HCT116 (cell line): ENCODE results near the gene PRDM1. TPM values are rescaled to one million over a fixed set of nuclear protein-coding genes. Genes with fewer than 3 reads are reported as not detected.

Source experiments
- ATAC-seq: fragments of 200-7000 bp; cut with Tn5 transposase; 2 replicates; pipeline ENCODE4 v1.9.1; 2020; ENCODE audit warnings: mild to moderate bottlenecking, moderate library complexity
- BruUV-seq: library from RNA; stranded (reverse); fragments of 400-500 nt; replicated peaks from 2 replicates; lab custom pipeline; 2021; lab: Mats Ljungman, UMichigan
- CTCF ChIA-PET: fragments of 300-600 bp; sonication (Branson Sonifier 250); formaldehyde crosslinking; loops from one replicate; lab custom pipeline; 2021; ENCODE audit warnings: antibody characterized with exemption; lab: Charles Lee
- POLR2A ChIA-PET: fragments of 300-600, 350-600 bp; sonication (Branson Sonifier 250); formaldehyde crosslinking; loops from one replicate; lab custom pipeline; 2021; ENCODE audit warnings: antibody characterized with exemption; lab: Charles Lee
- RAD21 ChIA-PET, 2 experiments: fragments of 300-600 bp; sonication (Branson Sonifier 250); formaldehyde crosslinking; loops; one replicate each; lab custom pipeline; 2023; ENCODE audit warnings: low total read pairs in 2 of 2; ENCODE audit not compliant: uncharacterized antibody in 2 of 2, unreplicated experiment in 2 of 2, low non-redundant PET in 1 of 2; lab: Charles Lee
- DNase-seq: peaks from one replicate; pipeline ENCODE4 v3.0.0-alpha.2; 2010; ENCODE audit warnings: low read depth, low spot score
- H2AFZ ChIP-seq: fragments of 200-600 bp; shearing (Covaris generic), sonication (generic); 2 replicates; pipeline ENCODE4 v1.6.1; 2017; ENCODE audit warnings: low read depth, mixed run types, mixed read lengths, antibody characterized with exemption, low read length; ENCODE audit not compliant: poor library complexity, severe bottlenecking
- H3K27ac ChIP-seq: 2 replicates; pipeline ENCODE4 v1.5.1; 2012; ENCODE audit warnings: low read depth, low read length
- H3K27me3 ChIP-seq: fragments of 200-600 bp; sonication (generic); 2 replicates; pipeline ENCODE4 v1.6.1; 2016; ENCODE audit warnings: mixed run types, low read length, mixed read lengths; ENCODE audit not compliant: insufficient read depth
- H3K36me3 ChIP-seq, 2 experiments: fragments of 200-500 bp in 1 of 2; fragments of 200-600 bp in 1 of 2; sonication (Bioruptor generic) in 1 of 2; sonication (generic) in 1 of 2; 2 replicates each; pipeline versions ENCODE4 v1.5.1 to v1.6.1; 2014 to 2016; ENCODE audit warnings: low read length in 2 of 2, inconsistent platforms in 1 of 2, mixed read lengths in 1 of 2, mixed run types in 1 of 2; ENCODE audit not compliant: insufficient read depth in 2 of 2, control insufficient read depth in 1 of 2
- H3K4me1 ChIP-seq, 2 experiments: fragments of 200-600 bp in 1 of 2; sonication (generic) in 1 of 2; 2 replicates each; pipeline versions ENCODE4 v1.5.1 to v1.6.1; 2012 to 2017; ENCODE audit warnings: low read length in 2 of 2, inconsistent platforms in 1 of 2, mild to moderate bottlenecking in 1 of 2, mixed read lengths in 1 of 2, mixed run types in 1 of 2, moderate library complexity in 1 of 2; ENCODE audit not compliant: insufficient read depth in 2 of 2, control insufficient read depth in 1 of 2
- H3K4me2 ChIP-seq: fragments of 200-600 bp; sonication (generic); 2 replicates; pipeline ENCODE4 v1.6.1; 2017; ENCODE audit warnings: mixed run types, low read length, mixed read lengths
- H3K4me3 ChIP-seq, 2 experiments: fragments of 200-600 bp in 1 of 2; sonication (generic) in 1 of 2; replicated peaks in 1 of 2; 2 replicates each; pipeline ENCODE4 v1.5.1; 2011 to 2016; ENCODE audit warnings: low read length in 2 of 2, control low read depth in 1 of 2, low read depth in 1 of 2, mild to moderate bottlenecking in 1 of 2, mixed read lengths in 1 of 2, mixed run types in 1 of 2
- H3K79me2 ChIP-seq: fragments of 200-600 bp; sonication (generic); 2 replicates; pipeline ENCODE4 v1.6.1; 2017; ENCODE audit warnings: mild to moderate bottlenecking, mixed run types, low read length, moderate library complexity, mixed read lengths; ENCODE audit not compliant: insufficient read depth
- H3K9ac ChIP-seq: fragments of 200-600 bp; sonication (generic); 2 replicates; pipeline ENCODE4 v1.6.1; 2016; ENCODE audit warnings: low read length, mixed read lengths
- H3K9me2 ChIP-seq: fragments of 200-600 bp; sonication (generic), shearing (Covaris generic); 2 replicates; pipeline ENCODE4 v1.6.1; 2017; ENCODE audit warnings: mixed run types, mild to moderate bottlenecking, moderate library complexity; ENCODE audit not compliant: insufficient read depth
- H3K9me3 ChIP-seq, 2 experiments: fragments of 200-500 bp in 1 of 2; fragments of 200-600 bp in 1 of 2; sonication (Bioruptor generic) in 1 of 2; sonication (generic) in 1 of 2; 2 replicates each; pipeline ENCODE4 v1.6.1; 2014 to 2017; ENCODE audit warnings: low read length in 2 of 2, mixed read lengths in 2 of 2, inconsistent platforms in 1 of 2, low read depth in 1 of 2, mild to moderate bottlenecking in 1 of 2, mixed run types in 1 of 2, moderate library complexity in 1 of 2; ENCODE audit not compliant: control insufficient read depth in 1 of 2, insufficient read depth in 1 of 2
- H4K20me1 ChIP-seq: fragments of 200-600 bp; sonication (generic), shearing (Covaris generic); 2 replicates; pipeline ENCODE4 v1.6.1; 2017; ENCODE audit warnings: mixed run types, mild to moderate bottlenecking, moderate library complexity; ENCODE audit not compliant: insufficient read depth
- ATF3 ChIP-seq: IDR thresholded peaks from 2 replicates; pipeline ENCODE4 v1.6.1; 2012
- CBX3 ChIP-seq: IDR thresholded peaks from 2 replicates; pipeline ENCODE4 v1.6.1; 2012; ENCODE audit warnings: low read depth
- CTCF ChIP-seq, 3 experiments: fragments of 200-600 bp in 1 of 3; sonication (generic) in 1 of 3; IDR thresholded peaks in 2 of 3; conservative IDR thresholded peaks in 1 of 3; 2 replicates each; pipeline ENCODE4 v1.5.1; 2012 to 2017; ENCODE audit warnings: low read depth in 2 of 3, low read length in 2 of 3, antibody characterized with exemption in 1 of 3, borderline replicate concordance in 1 of 3, control low read depth in 1 of 3, mild to moderate bottlenecking in 1 of 3, mixed read lengths in 1 of 3, mixed run types in 1 of 3, moderate library complexity in 1 of 3; ENCODE audit not compliant: insufficient read depth in 1 of 3
- EGR1 ChIP-seq: IDR thresholded peaks from 2 replicates; pipeline ENCODE4 v1.6.1; 2012; ENCODE audit warnings: low read depth
- ELF1 ChIP-seq: IDR thresholded peaks from 2 replicates; pipeline ENCODE4 v1.6.1; 2012; ENCODE audit warnings: low read depth, borderline replicate concordance
- EZH2 ChIP-seq: fragments of 200-600 bp; sonication (generic); IDR thresholded peaks from 2 replicates; pipeline ENCODE4 v1.6.1; 2017; ENCODE audit warnings: antibody characterized with exemption, mixed run types
- EZH2phosphoT487 ChIP-seq: fragments of 200-600 bp; IDR thresholded peaks from 2 replicates; pipeline ENCODE4 v1.6.1; 2018; ENCODE audit warnings: antibody characterized with exemption, borderline replicate concordance
- FOSL1 ChIP-seq: IDR thresholded peaks from 2 replicates; pipeline ENCODE4 v1.6.1; 2012; ENCODE audit warnings: low read depth
- MAX ChIP-seq: IDR thresholded peaks from 2 replicates; pipeline ENCODE4 v1.6.1; 2012
- POLR2A ChIP-seq: IDR thresholded peaks from 2 replicates; pipeline ENCODE4 v1.7.0; 2011; ENCODE audit warnings: borderline replicate concordance; ENCODE audit not compliant: insufficient read depth, insufficient read length; ENCODE audit errors: extremely low read depth
- POLR2AphosphoS5 ChIP-seq: IDR thresholded peaks from 2 replicates; pipeline ENCODE4 v1.6.1; 2011; ENCODE audit warnings: mild to moderate bottlenecking, low read depth, low read length, moderate library complexity
- RAD21 ChIP-seq: IDR thresholded peaks from 2 replicates; pipeline ENCODE4 v1.6.1; 2012; ENCODE audit warnings: low read depth, mild to moderate bottlenecking
- REST ChIP-seq: IDR thresholded peaks from 2 replicates; pipeline ENCODE4 v1.6.1; 2012; ENCODE audit warnings: low read depth
- SIN3A ChIP-seq: IDR thresholded peaks from 2 replicates; pipeline ENCODE4 v1.6.1; 2012; ENCODE audit warnings: low read depth
- SRF ChIP-seq: IDR thresholded peaks from 2 replicates; pipeline ENCODE4 v1.6.1; 2012; ENCODE audit warnings: low read depth
- TCF7L2 ChIP-seq: IDR thresholded peaks from 2 replicates; pipeline ENCODE4 v1.7.0; 2011; ENCODE audit warnings: borderline replicate concordance, inconsistent platforms; ENCODE audit not compliant: insufficient read depth, insufficient read length; ENCODE audit errors: extremely low read depth
- YY1 ChIP-seq: IDR thresholded peaks from 2 replicates; pipeline ENCODE4 v1.6.1; 2011; ENCODE audit warnings: low read length, low read depth, moderate library complexity, mild to moderate bottlenecking; ENCODE audit not compliant: insufficient replicate concordance; ENCODE audit errors: extremely low read depth
- ZBTB33 ChIP-seq: IDR thresholded peaks from 2 replicates; pipeline ENCODE4 v1.6.1; 2011; ENCODE audit warnings: mild to moderate bottlenecking, low read length, moderate library complexity; ENCODE audit not compliant: insufficient replicate concordance; ENCODE audit errors: extremely low read depth
- ZFX ChIP-seq: fragments of 450-650 bp; IDR thresholded peaks from 2 replicates; pipeline ENCODE4 v1.6.1; 2017
- intact Hi-C: fragments of 100-400 bp; cut with micrococcal nuclease; formaldehyde crosslinking; loops from 2 replicates; pipeline ENCODE4 v1.10.0; 2022
- total RNA-seq: library from RNA; stranded (reverse); gene quantifications from one replicate; pipeline ENCODE4 v1.2.1, GENCODE V29; 2021; ENCODE audit not compliant: unreplicated experiment

PRDM1 gene
- total RNA-seq, 1 experiment from 2014 or later = 3.4 TPM

- TF ChIP-seq ATF3 (no peak), ZBTB33 (no peak), TCF7L2 (no peak), POLR2A (no peak), FOSL1 (no peak), ZFX (no peak), EGR1 (no peak), YY1 (no peak), RAD21 (no peak), MAX (no peak), CTCF (IDR thresholded peaks at IDR 0.05 in 2 of 3, conservative IDR thresholded peaks at IDR 0.05 in 1 of 3; ENCODE audit: borderline replicate concordance in 1 of 3, insufficient read depth in 1 of 3, low read depth in 2 of 3, low read length in 2 of 3) (no peak), ELF1 (no peak), REST (no peak), EZH2phosphoT487 (no peak), SRF (no peak), CBX3 (no peak), EZH2 (no peak), POLR2AphosphoS5 (no peak), SIN3A (no peak)
- H3K79me2 ChIP-seq = no peaks in the 10 kb centered on the region
- ATAC-seq = no peak
- no peak for DNase-seq
- H3K4me1 ChIP-seq = peaks cover 0 to 7% of the 10 kb centered on the region in 2 experiments; a peak in 2 of 4 replicates
- H2AFZ ChIP-seq = no peak overlapping the region
- H3K27me3 ChIP-seq = no peaks in the 10 kb centered on the region
- no peaks in the 10 kb centered on the region for H3K9me2 ChIP-seq
- no peak overlapping the region for H3K4me3 ChIP-seq
- H3K27ac ChIP-seq = no peak overlapping the region
- ChIA-PET POLR2A (no interaction called here), RAD21 (no interaction called here), CTCF (no interaction called here)
- no peaks in the 10 kb centered on the region for H3K9me3 ChIP-seq
- no peak overlapping the region for H3K9ac ChIP-seq
- BruUV-seq = no TSS peak
- no peaks in the 10 kb centered on the region for H4K20me1 ChIP-seq
- intact Hi-C loops = no loop called here
- no peak overlapping the region for H3K4me2 ChIP-seq
- H3K36me3 ChIP-seq = no peaks in the 10 kb centered on the region
Observed at GRCh38 chr6:106114492-106114891, 28.4 kb downstream of the PRDM1 start.
